Ovary (tissue), 3 donors: ENCODE results near the gene CARD18.
"Not testable (repeated sequence)": the region's sequence is repeated elsewhere in the genome, so short reads cannot be mapped to it uniquely, and the experiment has no call there.

Experiments used
- EP300 ChIP-seq: sonication (generic); formaldehyde crosslinking; IDR thresholded peaks from one replicate; pipeline ENCODE4 v1.6.1; 2017; ENCODE audit warnings: antibody characterized with exemption
- POLR2A ChIP-seq: fragments of 450-650 bp; IDR thresholded peaks from one replicate; pipeline ENCODE4 v1.6.1; 2017; ENCODE audit warnings: antibody characterized with exemption, mild to moderate bottlenecking, moderate library complexity
- TF ChIP-seq, protein P1 (sequence below), 3 donors: fragments of 450-650 bp in 2 of 3; fragments of 200-600 bp in 1 of 3; IDR thresholded peaks; one replicate each; pipeline versions ENCODE4 v1.5.1 to v1.8.0; 2016 to 2022; ENCODE audit warnings: antibody characterized with exemption in 3 of 3, mild to moderate bottlenecking in 1 of 3
- donor health status: DM: no; HTN: no; CAD: no.

DNA sequence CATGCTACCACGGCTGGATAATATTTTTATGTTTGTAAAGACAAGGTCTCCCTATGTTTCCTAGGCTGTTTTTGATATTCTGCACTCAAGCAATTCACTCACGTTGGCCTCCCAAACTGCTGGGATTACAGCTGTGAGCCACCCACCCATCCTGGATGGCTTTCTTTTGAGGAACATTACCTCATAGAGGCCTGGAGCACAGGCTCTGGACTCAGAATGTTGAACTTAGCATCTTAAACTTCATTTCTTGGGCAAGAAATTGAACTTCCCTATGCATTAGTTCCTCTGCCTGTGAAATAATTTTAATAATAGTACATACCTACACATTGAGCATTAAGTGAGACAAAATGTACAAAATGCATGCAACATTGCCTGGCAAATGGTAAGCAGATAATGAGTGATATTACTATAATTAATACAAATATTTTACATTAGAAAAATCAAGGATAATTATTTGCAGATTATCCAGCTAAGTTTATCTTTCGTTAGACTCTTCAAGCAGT, 37.4 kb downstream of the CARD18 start:
- TF ChIP-seq, protein P1, sequence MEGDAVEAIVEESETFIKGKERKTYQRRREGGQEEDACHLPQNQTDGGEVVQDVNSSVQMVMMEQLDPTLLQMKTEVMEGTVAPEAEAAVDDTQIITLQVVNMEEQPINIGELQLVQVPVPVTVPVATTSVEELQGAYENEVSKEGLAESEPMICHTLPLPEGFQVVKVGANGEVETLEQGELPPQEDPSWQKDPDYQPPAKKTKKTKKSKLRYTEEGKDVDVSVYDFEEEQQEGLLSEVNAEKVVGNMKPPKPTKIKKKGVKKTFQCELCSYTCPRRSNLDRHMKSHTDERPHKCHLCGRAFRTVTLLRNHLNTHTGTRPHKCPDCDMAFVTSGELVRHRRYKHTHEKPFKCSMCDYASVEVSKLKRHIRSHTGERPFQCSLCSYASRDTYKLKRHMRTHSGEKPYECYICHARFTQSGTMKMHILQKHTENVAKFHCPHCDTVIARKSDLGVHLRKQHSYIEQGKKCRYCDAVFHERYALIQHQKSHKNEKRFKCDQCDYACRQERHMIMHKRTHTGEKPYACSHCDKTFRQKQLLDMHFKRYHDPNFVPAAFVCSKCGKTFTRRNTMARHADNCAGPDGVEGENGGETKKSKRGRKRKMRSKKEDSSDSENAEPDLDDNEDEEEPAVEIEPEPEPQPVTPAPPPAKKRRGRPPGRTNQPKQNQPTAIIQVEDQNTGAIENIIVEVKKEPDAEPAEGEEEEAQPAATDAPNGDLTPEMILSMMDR (IDR thresholded peaks at IDR 0.05) = not testable (repeated sequence)
- TF ChIP-seq POLR2A, EP300: not testable (repeated sequence)
